ENCODE results near the gene NUP43. TPM values are rescaled to one million over a fixed set of nuclear protein-coding genes. Genes with fewer than 3 reads are reported as not detected.

NUP43 gene
- total and polyA plus RNA-seq, 10 of the 15 experiments (the other 5 are each of a cell fraction or from before 2014, with no cell fraction given): 8.9 to 54.2 (median 27.7) TPM

GRCh38 chr6:149781715-149782114 is 35.4 kb upstream of the NUP43 start (continued):
- TF ChIP-seq RAD21 (IDR thresholded peaks at IDR 0.05; ENCODE audit: insufficient read depth, low read depth, low read length) (no peak), HDGF (IDR thresholded peaks at IDR 0.05) (no peak)

- intact Hi-C loops (cut with micrococcal nuclease; ENCODE audit: unreplicated experiment) (no loop called here), in situ Hi-C loops (cut with MboI) (no loop called here)
- no peak for DNase-seq (ENCODE audit: low read depth, low spot score)
- no peak for ATAC-seq
- no peaks in the 10 kb centered on the region for H3K4me1 ChIP-seq (ENCODE audit: control insufficient read depth, insufficient read depth, low read length)
- peaks cover 0 to 5% of the 10 kb centered on the region in 2 experiments; a peak in 2 of 4 replicates for H3K36me3 ChIP-seq (ENCODE audit: control insufficient read depth in 2 of 2, insufficient read depth in 2 of 2, low read length in 1 of 2)
- H3K4me3 ChIP-seq: no peak overlapping the region
- no peak for FAIRE-seq
- H4K20me1 ChIP-seq (ENCODE audit: control insufficient read depth, insufficient read depth): no peaks in the 10 kb centered on the region
- ChIA-PET CTCF (no interaction called here), SMC1A (ENCODE audit: uncharacterized antibody, unreplicated experiment) (no interaction called here), POLR2A (no interaction called here), RAD21 (ENCODE audit: unreplicated experiment) (no interaction called here)
- 50% methylated on average over 2 of the region's 2 CpGs for WGBS (ENCODE audit: insufficient coverage, insufficient replicate concordance, low lambda C conversion rate, missing lambda C conversion rate)
- H3K9ac ChIP-seq (ENCODE audit: control insufficient read depth, insufficient read depth, low read length): no peak overlapping the region
- no peak overlapping the region for H3K4me2 ChIP-seq (ENCODE audit: control insufficient read depth, insufficient read depth)
- no peaks in the 10 kb centered on the region for H3K9me3 ChIP-seq (replicated peaks; ENCODE audit: control insufficient read depth, insufficient read depth, low read length)
- no peak overlapping the region for H3K27ac ChIP-seq (ENCODE audit: control insufficient read depth, insufficient read depth)
- TF ChIP-seq SUZ12 (IDR thresholded peaks at IDR 0.05; ENCODE audit: unreplicated experiment) (no peak), RELB (IDR thresholded peaks at IDR 0.05; ENCODE audit: low read depth) (no peak), SMAD1 (IDR thresholded peaks at IDR 0.05; ENCODE audit: low read depth, partially characterized antibody) (no peak), CEBPZ (IDR thresholded peaks at IDR 0.05; ENCODE audit: low read depth, low read length) (no peak), E2F4 (IDR thresholded peaks at IDR 0.05; ENCODE audit: low read depth, low read length) (no peak), NKRF (conservative IDR thresholded peaks at IDR 0.05) (no peak), MYC (IDR thresholded peaks at IDR 0.05; ENCODE audit: insufficient read depth, insufficient read length, insufficient replicate concordance, low read length, severe bottlenecking) (no peak), EED (IDR thresholded peaks at IDR 0.05; ENCODE audit: low read depth) (no peak), TBL1XR1 (IDR thresholded peaks at IDR 0.05; ENCODE audit: low read depth, low read length) (no peak)
- no peak overlapping the region for H2AFZ ChIP-seq (ENCODE audit: control insufficient read depth, low read depth, low read length)
- no TSS peak for BruUV-seq (replicated peaks)
- H3K27me3 ChIP-seq (replicated peaks in 1 of 2; ENCODE audit: control insufficient read depth in 2 of 2, insufficient read depth in 2 of 2, low read length in 1 of 2): no peaks in the 10 kb centered on the region
- H3K79me2 ChIP-seq (ENCODE audit: control insufficient read depth, insufficient read depth, low read length): no peaks in the 10 kb centered on the region
Observed at GRCh38 chr6:149779644-149779963, 33.3 kb upstream of the NUP43 start.

Data from GM12878 (cell line).